Nephron progenitor cell (in vitro differentiated cells): Measurements from ENCODE around the gene CALML4.
"Not testable (repeated sequence)": the region's sequence is repeated elsewhere in the genome, so short reads cannot be mapped to it uniquely, and the experiment has no call there.

Source experiments
- DNase-seq: peaks from one replicate; pipeline ENCODE4 v3.0.0; 2021
- H3K27ac Mint-ChIP-seq: 2 replicates; pipeline ENCODE4 v1.8.0; 2021; ENCODE audit warnings: mild to moderate bottlenecking, moderate library complexity, mixed read lengths
- H3K27me3 Mint-ChIP-seq: 2 replicates; pipeline ENCODE4 v1.8.0; 2021; ENCODE audit warnings: mild to moderate bottlenecking, low read depth, mixed read lengths; ENCODE audit not compliant: poor library complexity
- H3K36me3 Mint-ChIP-seq: 2 replicates; pipeline ENCODE4 v1.8.0; 2021; ENCODE audit warnings: low read depth, mixed read lengths
- H3K4me1 Mint-ChIP-seq: 2 replicates; pipeline ENCODE4 v1.8.0; 2021; ENCODE audit warnings: mixed read lengths
- H3K4me3 Mint-ChIP-seq: 2 replicates; pipeline ENCODE4 v1.8.0; 2021; ENCODE audit warnings: mild to moderate bottlenecking, moderate library complexity, mixed read lengths
- H3K9me3 Mint-ChIP-seq: 2 replicates; pipeline ENCODE4 v1.8.0; 2021; ENCODE audit warnings: mild to moderate bottlenecking, moderate library complexity, mixed read lengths
- TF ChIP-seq, protein P1 (sequence below): fragments of 200-600 bp; sonication (generic); IDR thresholded peaks from 2 replicates; pipeline ENCODE4 v1.5.0; 2021; ENCODE audit warnings: antibody characterized with exemption

The CALML4 gene

DNA sequence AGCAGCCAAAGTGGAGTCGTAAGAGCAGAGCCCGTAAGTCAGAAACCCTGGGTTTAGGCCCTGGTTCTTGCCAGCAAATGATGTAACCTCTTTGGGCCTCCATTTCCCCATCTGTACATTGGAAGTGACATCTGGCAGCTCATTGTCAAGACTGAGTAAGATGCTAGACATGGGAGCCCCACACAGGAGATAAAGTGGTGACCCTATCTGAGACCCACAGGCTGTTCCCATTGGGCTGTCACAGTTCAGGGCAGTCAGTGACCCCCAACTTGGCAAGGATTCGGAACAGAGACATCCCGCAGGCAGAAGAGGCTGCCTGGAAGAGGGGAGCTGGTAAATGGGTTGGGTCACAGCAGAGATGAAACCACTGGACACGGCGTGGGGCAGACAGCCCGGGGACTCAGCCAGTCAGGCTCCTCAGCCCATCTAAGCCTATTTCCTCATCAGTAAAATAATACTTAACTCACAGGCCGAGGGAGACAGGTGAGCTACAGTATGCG is 22.6 kb upstream of the CALML4 start:
- Mint-ChIP-seq H3K9me3 (peaks cover 15% of the 10 kb centered on the region), H3K4me1 (peaks cover 52% of the 10 kb centered on the region), H3K27ac (no peak overlapping the region), H3K36me3 (peaks cover 23% of the 10 kb centered on the region), H3K4me3 (peak overlapping the region; percentile 87), H3K27me3 (no peaks in the 10 kb centered on the region)
- no peak for DNase-seq
- TF ChIP-seq, protein P1, sequence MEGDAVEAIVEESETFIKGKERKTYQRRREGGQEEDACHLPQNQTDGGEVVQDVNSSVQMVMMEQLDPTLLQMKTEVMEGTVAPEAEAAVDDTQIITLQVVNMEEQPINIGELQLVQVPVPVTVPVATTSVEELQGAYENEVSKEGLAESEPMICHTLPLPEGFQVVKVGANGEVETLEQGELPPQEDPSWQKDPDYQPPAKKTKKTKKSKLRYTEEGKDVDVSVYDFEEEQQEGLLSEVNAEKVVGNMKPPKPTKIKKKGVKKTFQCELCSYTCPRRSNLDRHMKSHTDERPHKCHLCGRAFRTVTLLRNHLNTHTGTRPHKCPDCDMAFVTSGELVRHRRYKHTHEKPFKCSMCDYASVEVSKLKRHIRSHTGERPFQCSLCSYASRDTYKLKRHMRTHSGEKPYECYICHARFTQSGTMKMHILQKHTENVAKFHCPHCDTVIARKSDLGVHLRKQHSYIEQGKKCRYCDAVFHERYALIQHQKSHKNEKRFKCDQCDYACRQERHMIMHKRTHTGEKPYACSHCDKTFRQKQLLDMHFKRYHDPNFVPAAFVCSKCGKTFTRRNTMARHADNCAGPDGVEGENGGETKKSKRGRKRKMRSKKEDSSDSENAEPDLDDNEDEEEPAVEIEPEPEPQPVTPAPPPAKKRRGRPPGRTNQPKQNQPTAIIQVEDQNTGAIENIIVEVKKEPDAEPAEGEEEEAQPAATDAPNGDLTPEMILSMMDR, result no peak

DNA sequence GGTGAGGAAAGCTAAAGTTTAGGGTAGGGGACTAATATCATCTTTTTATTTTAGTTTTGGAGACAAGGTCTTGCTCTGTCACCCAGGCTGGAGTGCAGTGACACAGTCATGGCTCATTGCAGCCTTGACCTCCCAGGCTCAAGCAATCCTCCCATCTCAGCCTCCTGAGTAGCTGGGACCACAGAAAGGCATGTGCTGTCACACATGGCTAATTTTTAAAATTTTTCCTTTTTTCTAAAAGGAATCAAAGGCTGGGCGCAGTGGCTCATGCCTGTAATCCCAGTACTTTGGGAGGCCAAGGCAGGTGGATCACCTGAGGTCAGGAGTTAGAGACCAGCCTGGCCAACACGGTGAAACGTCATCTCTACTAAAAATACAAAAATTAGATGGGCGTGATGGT is 20.3 kb upstream of the CALML4 start:
- peaks cover 38% of the 10 kb centered on the region for H3K36me3 Mint-ChIP-seq
- H3K27ac Mint-ChIP-seq, result not testable (repeated sequence)

DNA sequence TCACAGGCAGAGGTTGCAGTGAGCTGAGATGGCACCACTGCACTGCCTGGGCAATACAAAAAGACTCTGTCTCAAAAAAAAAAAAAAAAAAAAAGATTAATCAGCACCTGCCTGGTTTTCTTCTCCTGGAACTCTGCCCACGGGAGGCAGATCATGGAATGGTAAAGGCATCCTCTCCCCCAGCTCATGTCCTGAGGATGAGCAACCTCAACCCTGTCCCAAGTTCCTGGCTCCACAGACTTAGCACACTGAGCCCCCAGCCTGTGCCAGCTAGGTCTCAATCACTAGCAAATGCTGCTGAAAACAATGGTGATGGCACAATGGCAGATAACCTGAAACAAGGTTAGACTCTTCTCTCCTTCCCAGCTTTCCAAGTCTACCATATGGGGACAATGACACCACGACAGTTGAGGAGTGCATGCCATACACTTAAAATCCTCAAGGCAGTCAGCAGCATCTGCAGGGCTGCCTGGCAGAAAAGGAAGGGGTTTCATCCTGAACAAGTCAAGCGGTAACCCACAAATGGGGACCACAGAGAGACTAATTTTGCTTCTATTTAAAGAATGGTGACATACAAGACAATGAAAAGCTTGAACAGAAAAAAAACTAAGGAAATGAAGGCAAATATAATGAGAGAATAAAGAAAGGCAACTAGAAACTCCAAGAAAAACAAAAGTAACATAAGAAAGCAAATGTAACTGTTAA is 19.6 kb upstream of the CALML4 start:
- no peak for DNase-seq
- no peak overlapping the region for H3K4me3 Mint-ChIP-seq
- peaks cover 31% of the 10 kb centered on the region for H3K4me1 Mint-ChIP-seq
- H3K9me3 Mint-ChIP-seq, result peaks cover 24% of the 10 kb centered on the region
- no peaks in the 10 kb centered on the region for H3K27me3 Mint-ChIP-seq
- no peak overlapping the region for H3K27ac Mint-ChIP-seq
- TF ChIP-seq, protein P1, result no peak
- peaks cover 45% of the 10 kb centered on the region for H3K36me3 Mint-ChIP-seq

More for the DNA sequence above, 20.3 kb upstream of the CALML4 start:
- H3K9me3 Mint-ChIP-seq, result peaks cover 18% of the 10 kb centered on the region
- H3K27me3 Mint-ChIP-seq, DNase-seq, H3K4me3 Mint-ChIP-seq: not testable (repeated sequence)
- peaks cover 37% of the 10 kb centered on the region for H3K4me1 Mint-ChIP-seq

DNA sequence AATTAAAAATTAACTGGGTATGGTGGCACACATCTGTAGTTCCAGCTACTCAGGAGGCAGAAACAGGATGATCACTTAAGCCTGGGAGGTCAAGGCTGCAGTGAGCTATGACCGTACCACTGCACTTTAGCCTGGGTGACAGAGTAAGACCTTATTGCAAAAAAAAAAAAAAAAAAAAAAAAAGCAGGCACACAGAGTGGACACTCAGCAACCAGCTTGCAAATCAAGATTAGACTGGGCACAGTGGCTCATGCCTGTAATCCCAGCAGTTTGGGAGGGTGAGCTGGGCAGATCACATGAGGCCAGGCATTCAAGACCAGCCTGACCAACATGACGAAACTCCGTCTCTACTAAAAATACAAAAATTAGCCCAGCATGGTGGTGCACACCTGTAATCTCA is 19.0 kb upstream of the CALML4 start:
- H3K27me3 Mint-ChIP-seq, result no peaks in the 10 kb centered on the region
- peaks cover 51% of the 10 kb centered on the region for H3K36me3 Mint-ChIP-seq
- no peak for DNase-seq
- H3K4me3 Mint-ChIP-seq, result no peak overlapping the region
- peaks cover 30% of the 10 kb centered on the region for H3K4me1 Mint-ChIP-seq
- peaks cover 24% of the 10 kb centered on the region for H3K9me3 Mint-ChIP-seq
- TF ChIP-seq, protein P1, result no peak
- no peak overlapping the region for H3K27ac Mint-ChIP-seq

DNA sequence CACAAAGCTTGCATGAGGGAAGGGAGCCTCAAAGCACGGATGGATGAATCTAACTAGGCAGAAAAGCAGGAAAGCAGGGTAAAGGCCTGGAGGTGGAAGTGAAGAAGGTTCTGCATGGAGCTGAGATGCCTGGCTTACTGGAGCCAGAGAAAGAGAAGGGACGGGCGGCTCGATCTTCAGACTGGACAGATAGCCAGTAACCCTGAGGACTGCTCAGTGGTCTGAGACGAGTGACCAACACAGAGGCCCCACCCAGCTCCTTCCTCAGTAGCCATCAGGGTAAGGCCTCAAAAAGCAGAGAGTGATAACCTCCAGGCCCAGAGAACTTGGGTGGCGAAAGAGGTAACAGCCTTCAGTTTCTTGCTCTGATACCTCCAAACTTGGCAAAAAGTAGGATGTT is 18.0 kb upstream of the CALML4 start:
- peaks cover 60% of the 10 kb centered on the region for H3K36me3 Mint-ChIP-seq

DNA sequence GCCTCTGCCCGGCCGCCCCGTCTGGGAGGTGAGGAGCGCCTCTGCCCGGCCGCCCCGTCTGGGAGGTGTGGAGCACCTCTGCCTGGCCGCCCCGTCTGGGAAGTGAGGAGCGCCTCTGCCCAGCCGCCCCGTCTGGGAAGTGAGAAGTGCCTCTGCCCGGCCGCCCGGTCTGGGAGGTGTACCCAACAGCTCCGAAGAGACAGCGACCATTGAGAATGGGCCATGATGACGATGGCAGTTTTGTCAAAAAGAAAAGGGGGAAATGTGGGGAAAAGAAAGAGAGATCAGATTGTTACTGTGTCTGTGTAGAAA is 17.3 kb upstream of the CALML4 start:
- not testable (repeated sequence) for H3K27ac Mint-ChIP-seq, DNase-seq, H3K4me3 Mint-ChIP-seq, H3K27me3 Mint-ChIP-seq
- Mint-ChIP-seq H3K9me3 (peaks cover 27% of the 10 kb centered on the region), H3K36me3 (peaks cover 68% of the 10 kb centered on the region), H3K4me1 (peaks cover 14% of the 10 kb centered on the region)

More for the DNA sequence above, 18.0 kb upstream of the CALML4 start:
- TF ChIP-seq, protein P1, result no peak
- Mint-ChIP-seq H3K27ac (no peak overlapping the region), H3K4me1 (peaks cover 22% of the 10 kb centered on the region), H3K9me3 (peaks cover 24% of the 10 kb centered on the region), H3K27me3 (no peaks in the 10 kb centered on the region), H3K4me3 (no peak overlapping the region)
- DNase-seq, result no peak

DNA sequence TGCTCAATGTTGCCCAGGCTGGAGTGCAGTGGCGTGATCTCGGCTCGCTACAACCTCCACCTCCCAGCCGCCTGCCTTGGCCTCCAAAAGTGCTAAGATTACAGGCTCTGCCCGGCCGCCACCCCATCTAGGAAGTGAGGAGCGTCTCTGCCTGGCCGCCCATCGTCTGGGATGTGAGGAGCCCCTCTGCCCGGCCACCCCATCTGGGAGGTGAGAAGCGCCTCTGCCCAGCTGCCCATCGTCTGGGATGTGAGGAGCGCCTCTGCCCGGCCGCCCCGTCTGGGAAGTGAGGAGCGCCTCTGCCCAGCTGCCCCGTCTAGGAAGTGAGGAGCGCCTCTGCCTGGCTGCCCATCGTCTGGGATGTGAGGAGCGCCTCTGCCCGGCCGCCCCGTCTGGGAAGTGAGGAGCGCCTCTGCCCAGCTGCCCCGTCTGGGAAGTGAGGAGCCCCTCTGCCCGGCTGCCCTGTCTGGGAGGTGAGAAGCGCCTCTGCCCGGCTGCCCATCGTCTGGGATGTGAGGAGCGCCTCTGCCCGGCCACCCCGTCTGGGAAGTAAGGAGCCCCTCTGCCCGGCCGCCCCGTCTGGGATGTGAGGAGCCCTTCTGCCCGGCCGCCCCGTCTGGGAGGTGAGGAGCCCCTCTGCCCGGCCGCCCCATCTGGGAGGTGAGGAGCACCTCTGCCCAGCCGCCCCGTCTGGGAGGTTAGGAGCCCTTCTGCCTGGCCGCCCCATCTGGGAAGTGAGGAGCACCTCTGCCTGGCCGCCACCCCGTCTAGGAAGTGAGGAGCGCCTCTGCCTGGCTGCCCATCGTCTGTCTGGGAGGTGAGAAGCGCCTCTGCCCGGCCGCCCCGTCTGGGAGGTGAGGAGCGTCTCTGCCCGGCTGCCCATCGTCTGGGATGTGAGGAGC is 16.6 kb upstream of the CALML4 start:
- not testable (repeated sequence) for H3K4me1 Mint-ChIP-seq, H3K27ac Mint-ChIP-seq, H3K27me3 Mint-ChIP-seq, DNase-seq, H3K4me3 Mint-ChIP-seq
- Mint-ChIP-seq H3K9me3 (peaks cover 27% of the 10 kb centered on the region), H3K36me3 (peaks cover 74% of the 10 kb centered on the region)
